Epithelial cell of umbilical artery (primary cell): Measurements from ENCODE around the gene SCLT1. TPM values are rescaled to one million over a fixed set of nuclear protein-coding genes. Genes with fewer than 3 reads are reported as not detected.

Experiments used
- total RNA-seq: library from RNA; depleted of rRNA; stranded (reverse); fragments of >200 nt; gene quantifications from 2 replicates; pipeline ENCODE4 v1.2.3, GENCODE V29; 2014

Gene SCLT1
- 15.9 and 19.0 TPM in 2 replicates for total RNA-seq

DNA sequence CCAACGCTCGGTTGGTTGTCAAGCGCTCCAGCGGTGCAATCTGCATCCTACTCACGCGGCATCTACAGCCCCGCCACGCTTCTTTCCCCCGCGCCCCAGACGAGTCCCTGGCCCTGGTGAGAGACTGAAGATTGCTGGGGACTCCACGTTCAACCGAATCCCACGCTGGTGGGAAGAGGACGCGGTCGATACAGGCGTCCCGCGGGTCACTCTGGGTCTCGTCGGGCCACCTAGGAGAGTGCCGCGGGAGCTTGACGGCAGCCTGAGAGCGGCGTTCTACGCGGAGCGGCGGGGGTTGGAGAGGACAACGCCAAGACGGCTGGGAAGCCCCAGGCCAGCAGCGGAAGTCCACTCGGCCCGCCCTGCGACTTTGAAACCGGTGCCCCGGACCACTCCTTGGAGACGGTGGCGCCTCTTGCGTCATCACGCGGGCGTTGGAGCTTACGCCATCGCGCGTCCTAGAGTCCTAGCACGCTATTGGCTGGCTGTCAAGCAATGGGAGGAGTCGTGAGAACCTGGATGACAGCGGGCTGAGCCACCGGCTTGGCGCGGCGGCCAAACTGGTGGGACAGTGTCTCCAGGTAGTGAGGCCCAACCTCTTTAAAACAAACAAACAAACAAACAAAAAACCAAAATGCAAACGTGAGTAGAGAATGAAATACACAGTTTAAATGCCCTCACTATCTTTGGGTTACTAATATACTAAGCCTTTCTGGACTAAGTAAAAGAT, at the start of gene SCLT1:
TSS of gene SCLT1 (minus strand) at position 349 of the 730 bp plus-strand sequence. CDS start 436 bp downstream, outside the sequence.

DNA sequence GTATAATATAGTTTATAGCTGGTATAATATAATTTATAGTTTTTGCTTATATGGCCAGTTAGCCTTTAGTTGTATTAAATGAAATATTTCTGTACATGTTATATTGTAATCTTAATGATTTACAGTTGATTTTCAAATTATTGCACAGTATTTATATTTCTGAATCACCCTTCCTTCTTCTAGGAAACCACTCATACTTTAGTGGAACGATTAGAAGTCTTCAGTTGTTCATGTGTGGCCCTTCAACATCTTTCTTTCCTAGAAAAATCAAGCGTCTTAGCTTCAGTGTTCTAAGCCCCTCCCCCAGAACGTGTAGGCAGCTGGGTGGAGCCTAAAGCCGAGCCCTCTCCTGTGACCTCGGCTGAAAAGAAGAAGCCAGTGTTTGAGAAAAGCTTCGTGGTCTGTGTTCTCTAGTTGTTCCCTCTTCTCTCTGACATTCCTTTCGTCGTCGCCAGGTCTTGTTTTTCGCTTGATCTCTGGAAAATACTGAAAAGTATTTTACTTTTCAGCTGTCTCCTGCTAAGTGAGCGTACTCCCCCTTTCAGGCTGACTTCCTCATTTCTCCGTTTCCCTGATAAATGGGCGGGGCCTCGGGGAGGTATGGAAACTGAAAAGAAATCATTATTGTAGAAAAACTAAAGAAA, 2.6 kb upstream of the SCLT1 start, which contains the start of gene C4orf33:
TSS of gene C4orf33 (plus strand) at position 342 of the 644 bp plus-strand sequence. CDS start 6,459 bp downstream, outside the sequence.

Other genes with a start within 250 kb of the SCLT1 start
- 9.7 and 12.3 TPM in 2 replicates for gene C4orf33, start 2.6 kb upstream of the SCLT1 start, total RNA-seq